Embryonic facial prominence (tissue), 1 donor: ENCODE data around the gene BRD1.
"Not testable (repeated sequence)": the region's sequence is repeated elsewhere in the genome, so short reads cannot be mapped to it uniquely, and the experiment has no call there.

Experiments
- DNase-seq: peaks from one replicate; pipeline ENCODE4 v3.0.0-alpha.2; 2016; ENCODE audit errors: extremely low spot score

BRD1 gene

DNA sequence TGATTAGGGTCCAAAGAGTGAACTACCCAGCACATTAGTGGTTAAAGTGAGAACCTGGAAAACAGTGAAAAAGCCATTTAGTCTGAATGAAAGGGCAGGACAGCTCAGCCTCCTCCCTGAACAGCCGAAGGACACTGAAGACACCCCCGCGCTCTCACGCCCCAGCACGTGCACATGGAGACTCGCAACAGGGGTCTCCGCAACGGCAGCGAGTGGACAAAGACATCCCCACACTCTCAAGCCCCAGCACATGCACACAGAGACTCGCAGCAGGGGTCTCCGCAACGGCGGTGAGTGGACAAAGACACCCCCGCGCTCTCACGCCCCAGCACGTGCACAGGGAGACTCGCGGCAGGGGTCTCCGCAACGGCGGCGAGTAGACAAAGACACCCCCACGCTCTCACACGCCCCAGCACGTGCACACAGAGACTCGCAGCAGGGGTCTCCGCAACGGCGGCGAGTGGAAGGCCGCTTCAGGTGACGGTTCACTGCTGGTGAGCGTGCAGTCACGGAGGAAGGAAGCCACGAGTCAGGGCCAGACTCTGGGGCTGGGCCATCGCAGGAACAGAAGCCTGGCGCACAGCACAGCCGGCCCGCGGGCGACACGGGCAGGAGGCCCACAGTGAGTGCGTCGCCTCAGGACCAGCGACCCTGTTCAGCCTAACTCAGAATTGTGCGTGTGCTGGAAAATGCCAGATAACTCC lies 43.6 kb downstream of the BRD1 start:
- DNase-seq = no peak

- DNase-seq = no peak
Measured at GRCh38 chr22:49783036-49783746, 44.5 kb downstream of the BRD1 start.

DNA sequence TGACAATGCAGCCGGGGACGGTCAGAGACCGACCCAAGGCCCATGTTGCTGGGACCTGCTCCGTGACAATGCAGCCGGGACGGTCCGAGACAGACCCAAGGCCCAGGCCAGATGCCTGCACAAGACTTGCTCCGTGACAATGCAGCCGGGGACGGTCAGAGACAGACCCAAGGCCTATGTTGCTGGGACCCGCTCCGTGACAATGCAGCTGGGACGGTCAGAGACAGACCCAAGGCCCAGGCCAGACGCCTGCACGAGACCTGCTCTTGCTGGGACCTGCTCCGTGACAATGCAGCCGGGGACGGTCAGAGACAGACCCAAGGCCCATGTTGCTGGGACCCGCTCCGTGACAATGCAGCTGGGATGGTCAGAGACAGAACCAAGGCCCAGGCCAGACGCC lies 45.8 kb downstream of the BRD1 start:
- not testable (repeated sequence) for DNase-seq

DNA sequence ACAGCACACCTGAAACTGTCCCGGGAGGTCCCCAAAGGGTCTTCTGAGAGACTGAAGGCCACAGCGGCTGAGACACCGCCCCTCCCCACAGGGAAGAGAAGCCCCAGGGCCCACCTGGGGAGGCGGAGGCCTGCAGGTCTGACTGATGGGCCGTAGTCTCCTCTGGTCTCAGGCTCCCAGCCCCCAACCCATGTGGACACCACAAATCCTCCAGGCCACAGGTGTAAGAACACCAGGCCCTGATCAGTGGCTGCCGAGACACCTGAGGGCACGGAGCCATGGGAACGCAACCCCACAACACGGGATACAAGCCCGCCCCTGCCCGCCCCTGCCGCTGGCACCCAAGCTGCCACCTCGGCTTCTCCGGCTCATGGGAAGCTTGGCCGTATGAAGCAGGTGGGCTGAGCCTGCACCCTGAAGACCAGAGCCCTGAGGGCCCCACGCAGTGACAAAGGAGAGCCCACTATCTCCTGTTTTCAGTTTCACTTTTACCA lies 46.3 kb downstream of the BRD1 start:
- no peak for DNase-seq

DNA sequence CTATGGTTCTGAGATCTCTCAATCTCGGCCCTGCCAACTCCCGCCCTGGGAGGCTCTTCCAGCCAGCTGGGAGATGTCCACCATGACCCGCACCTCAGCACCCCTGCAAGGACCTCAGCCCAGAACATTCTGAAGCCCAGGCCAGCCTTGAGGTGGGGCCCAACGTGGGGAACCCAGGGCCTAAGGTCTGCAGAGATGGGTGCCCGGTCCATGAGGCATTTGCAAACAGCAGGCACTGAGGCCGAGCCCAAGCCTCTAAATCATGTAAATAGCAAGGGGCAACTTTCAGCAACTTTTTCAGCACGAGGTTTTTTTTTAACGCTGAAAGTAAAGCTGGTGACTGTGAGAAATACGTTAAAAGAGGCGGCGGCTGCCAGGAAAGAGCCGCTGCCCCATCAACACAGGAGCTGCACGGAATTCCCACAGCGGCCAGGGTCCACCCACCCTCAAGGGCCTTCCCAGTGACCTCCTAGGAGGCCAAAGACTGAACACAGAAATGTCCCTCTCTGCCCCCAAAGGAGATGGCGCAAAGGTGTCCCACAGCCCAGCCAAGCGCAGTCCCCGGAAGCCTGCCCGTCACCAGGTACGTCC lies 46.9 kb downstream of the BRD1 start:
- DNase-seq = no peak

GRCh38 chr22:49779853-49780697 lies 47.6 kb downstream of the BRD1 start:
- no peak for DNase-seq

DNA sequence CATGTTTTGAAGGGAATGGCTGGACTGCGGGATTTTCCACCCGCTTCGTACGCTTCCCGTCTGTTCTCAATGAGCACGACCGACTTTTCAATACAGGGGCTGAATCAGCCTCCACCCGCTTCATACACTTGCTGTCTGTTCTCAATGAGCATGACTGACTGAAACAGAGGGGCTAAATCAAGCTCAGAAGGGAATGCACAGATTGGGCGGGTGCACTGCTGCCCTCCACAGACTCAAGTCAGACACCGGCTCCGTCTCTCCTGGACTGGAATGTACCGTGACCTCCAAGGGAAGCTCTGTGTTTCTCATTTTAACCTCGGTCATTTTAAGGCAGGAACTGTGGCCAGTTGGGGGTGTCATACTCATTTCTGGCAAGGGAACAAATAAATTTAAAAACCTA lies 48.5 kb downstream of the BRD1 start:
- no peak for DNase-seq

DNA sequence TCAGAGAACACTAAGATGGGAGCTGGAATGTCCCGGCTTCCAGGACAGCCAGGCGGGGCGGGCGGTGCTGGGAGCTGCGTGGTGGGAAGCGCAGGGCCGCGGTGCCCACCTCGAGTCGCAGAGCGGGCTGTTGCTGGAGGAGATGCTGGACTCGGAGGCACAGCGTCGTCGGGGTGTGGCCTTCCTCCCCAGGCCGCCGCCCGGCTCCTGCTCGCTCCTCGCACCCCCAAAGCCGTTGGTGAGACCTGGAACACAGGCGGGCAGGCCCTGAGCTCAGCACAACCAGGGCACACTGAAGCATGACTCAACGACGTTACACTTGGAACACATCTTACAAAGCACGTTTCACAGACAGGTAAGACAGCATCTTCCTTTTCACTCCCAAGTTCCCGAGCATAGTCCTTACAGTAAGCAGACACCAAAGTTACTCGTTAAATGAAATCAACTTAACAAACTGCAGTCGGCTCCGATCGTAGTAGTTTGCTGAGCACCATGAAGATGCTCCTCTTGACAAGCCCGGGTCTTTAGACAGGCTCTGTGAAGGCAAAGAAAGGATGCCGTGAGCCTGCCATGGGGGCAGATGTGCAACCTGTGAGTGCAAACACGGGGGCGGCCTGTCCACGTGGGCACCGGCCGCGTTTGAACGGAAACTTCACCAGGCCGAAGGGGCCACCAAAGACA lies 50.0 kb downstream of the BRD1 start:
- no peak for DNase-seq

DNA sequence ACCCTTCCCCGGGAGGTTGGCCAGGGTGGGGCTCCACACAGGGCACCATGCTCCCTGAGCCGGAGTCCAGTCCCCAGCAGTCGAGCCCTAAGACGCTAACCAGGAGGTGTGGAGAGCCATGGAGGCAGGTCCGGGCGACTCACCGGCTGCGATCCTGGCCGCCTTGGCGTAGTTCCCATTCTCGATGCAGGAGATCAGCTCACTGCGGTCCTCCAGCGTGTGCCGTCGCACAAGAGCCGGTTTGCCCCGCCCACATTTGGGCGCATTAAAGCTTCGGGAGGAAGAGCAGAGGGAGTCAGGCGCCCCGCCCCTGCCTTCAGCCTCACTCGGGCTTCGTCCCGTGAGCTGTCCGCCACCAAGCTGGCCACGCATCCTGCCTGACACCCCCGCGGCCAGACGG lies 50.8 kb downstream of the BRD1 start:
- no peak for DNase-seq

DNA sequence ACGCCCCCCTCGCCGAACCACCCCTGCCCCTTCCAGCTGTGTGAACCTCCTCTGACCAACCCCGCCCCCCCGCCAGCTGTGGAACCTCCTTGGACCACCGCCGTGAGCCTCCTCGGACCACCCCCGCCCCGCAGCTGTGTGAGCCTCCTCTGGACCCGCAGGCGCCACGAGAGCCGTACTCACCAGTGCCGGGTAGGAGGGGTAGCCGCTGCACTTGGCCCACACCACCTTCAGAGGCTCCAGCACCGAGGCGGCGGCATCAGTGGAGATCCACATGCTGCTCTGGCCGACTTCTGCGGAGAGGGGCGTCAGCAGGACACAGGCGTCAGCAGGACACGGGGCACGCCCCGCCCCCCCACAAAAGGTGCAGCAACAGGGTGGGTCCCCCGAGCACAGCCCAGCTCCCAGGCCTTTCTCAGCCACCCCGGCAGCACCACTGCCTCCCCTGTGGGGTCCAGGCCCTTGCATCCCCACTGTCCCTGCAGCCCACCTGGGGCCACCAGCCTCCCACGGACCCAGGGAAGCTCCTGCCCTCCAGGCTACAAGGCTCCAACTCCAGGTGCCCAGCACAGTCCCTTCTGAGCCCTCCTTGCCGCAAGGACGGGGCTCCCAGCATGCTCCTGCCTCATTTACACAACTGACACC lies 51.7 kb downstream of the BRD1 start:
- DNase-seq = no peak

DNA sequence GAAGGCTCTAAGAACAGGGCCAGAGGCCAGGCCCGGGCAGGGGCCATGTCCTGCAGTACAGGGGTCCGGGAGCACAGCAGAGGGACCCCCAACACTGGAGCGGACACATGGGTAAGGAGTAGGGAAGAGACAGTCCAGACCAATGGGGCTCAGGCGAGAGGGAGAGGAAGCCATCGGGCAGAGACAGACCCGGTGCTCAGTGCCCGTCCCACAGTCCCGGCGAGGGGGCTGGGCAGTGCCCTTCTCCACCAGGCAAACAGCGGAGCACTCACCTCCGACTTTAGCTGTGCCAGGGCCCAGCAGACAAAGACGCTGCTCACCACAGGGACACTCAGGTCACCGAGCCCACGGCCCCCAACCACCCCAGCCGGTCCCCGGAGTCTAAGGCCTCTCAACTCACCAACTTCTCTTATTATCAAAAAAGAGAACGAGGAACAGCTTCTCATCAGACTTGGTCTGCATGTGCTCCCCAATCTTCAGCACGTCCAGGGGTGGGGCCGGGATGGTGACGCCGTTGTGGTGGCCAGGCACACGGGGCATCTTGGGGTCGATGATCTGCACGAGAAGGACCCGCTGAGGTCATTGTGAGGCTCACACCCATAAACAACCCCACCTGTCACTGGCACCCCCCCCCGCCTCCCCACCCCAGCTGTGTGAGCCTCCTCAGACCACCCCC lies 52.3 kb downstream of the BRD1 start:
- no peak for DNase-seq

DNA sequence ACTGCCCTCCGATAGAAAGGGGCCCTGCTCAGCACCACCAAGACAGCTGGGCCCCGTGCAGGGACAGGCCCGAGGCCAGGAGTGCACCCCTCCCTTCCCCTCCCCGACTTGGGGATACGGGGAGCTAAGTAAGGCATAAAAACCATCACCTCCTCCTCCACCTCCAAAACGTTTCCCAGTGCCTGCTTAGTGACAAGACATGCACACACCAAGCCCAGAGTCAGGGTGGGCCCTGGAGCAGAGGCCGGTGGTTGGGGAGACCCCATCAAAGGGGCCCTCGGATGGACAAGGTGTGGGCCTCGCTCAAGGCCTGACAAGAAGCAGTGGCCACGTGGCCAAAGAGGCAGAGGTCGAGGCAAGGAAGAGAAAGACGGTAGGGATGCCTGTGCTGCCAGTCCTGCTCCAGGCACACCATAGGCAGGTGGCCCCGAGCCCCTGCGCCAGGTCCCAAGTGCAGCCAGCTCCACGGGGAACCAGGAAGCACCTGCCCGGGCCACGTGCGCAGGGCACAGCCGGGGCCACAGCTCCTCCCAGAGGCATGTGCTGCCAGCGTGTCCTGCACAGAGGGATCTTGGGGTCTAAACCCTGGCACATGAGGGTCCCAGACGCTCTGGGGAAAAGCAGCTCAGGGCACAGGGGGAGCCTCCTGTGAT lies 53.0 kb downstream of the BRD1 start:
- DNase-seq = no peak

DNA sequence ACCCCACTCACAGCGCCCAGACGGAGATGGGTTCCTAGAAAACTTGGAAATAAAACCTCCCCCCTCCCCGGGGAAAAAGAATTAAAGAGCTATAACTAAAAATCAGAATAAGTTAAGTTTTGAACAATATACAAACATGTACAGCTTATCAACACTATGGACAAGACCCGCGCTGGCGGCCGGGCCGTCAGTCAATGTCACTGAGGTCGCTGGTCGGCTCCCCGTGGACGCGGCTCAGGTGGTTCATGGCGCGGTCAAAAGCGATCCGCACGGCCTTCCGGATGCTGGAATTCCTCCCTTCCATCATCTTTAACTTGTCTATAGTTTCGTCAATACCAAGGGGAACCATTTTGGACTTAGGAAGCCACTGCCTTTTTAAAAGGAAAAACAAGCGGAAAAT lies 53.6 kb downstream of the BRD1 start:
- no peak for DNase-seq

DNA sequence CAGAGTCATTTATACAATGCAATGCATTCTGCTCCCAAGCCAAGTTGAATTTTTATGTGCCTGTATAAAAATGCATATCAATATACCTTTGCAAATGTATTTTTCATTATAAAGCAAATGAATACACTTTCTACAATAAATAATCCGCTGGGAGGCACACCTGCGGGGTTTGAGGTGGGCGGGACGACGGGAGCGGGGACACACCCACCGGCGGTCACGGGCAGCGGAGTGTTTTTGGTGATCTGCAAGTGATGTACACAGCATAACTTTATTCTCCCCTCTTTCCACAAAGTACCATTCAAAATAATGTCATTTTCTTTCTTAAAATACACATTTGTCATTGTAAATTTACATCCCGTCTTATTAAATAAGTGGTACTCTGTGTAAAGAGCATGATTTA lies 54.1 kb downstream of the BRD1 start:
- no peak for DNase-seq

GRCh38 chr22:49772692-49773091 lies 55.0 kb downstream of the BRD1 start:
- DNase-seq = no peak

GRCh38 chr22:49771266-49772065 lies 56.2 kb downstream of the BRD1 start:
- DNase-seq = no peak

- no peak for DNase-seq
Measured at GRCh38 chr22:49770547-49771265, 57.0 kb downstream of the BRD1 start.
